HepG2 (cell line): ENCODE measurements around the gene MFSD11. TPM values are rescaled to one million over a fixed set of nuclear protein-coding genes. Genes with fewer than 3 reads are reported as not detected.

Source experiments
- EZH2 ChIP-seq: conservative IDR thresholded peaks from 2 replicates; pipeline ENCODE4 v1.6.1; 2012; ENCODE audit warnings: mild to moderate bottlenecking, low read depth, low read length, moderate library complexity
- GPN1 ChIP-seq: sonication (generic); formaldehyde crosslinking; IDR thresholded peaks from 2 replicates; pipeline ENCODE4 v1.5.1; 2020; ENCODE audit warnings: missing genetic modification reagents, borderline replicate concordance
- HNRNPH1 ChIP-seq: fragments of 200-400 bp; formaldehyde crosslinking; optimal IDR thresholded peaks from 2 replicates; pipeline ENCODE3; 2017; ENCODE audit warnings: mild to moderate bottlenecking, low read depth, low read length
- HOXA3 ChIP-seq: sonication (generic); formaldehyde crosslinking; IDR thresholded peaks from 2 replicates; pipeline ENCODE4 v1.5.0; 2020; ENCODE audit warnings: missing genetic modification reagents
- MED13 ChIP-seq: sonication (generic); formaldehyde crosslinking; IDR thresholded peaks from 2 replicates; pipeline ENCODE4 v1.5.0; 2020; ENCODE audit warnings: missing genetic modification reagents
- MTF2 ChIP-seq: sonication (generic); formaldehyde crosslinking; IDR thresholded peaks from 2 replicates; pipeline ENCODE4 v1.5.0; 2020; ENCODE audit warnings: missing genetic modification reagents, borderline replicate concordance
- NR1H2 ChIP-seq: sonication (generic); formaldehyde crosslinking; IDR thresholded peaks from 2 replicates; pipeline ENCODE4 v1.8.1; 2022; ENCODE audit warnings: low read depth, missing genetic modification reagents, borderline replicate concordance
- PBX3 ChIP-seq: sonication (generic); formaldehyde crosslinking; IDR thresholded peaks from 2 replicates; pipeline ENCODE4 v1.8.1; 2023; ENCODE audit warnings: missing genetic modification reagents, inconsistent platforms, borderline replicate concordance
- POGK ChIP-seq: sonication (generic); formaldehyde crosslinking; conservative IDR thresholded peaks from 2 replicates; pipeline ENCODE4 v1.8.0; 2022; ENCODE audit warnings: mild to moderate bottlenecking, moderate library complexity, missing genetic modification reagents
- RAD51 ChIP-seq: fragments of 450-650 bp; IDR thresholded peaks from 2 replicates; pipeline ENCODE4 v1.6.1; 2016; ENCODE audit warnings: borderline replicate concordance
- SNAPC5 ChIP-seq: sonication (generic); formaldehyde crosslinking; IDR thresholded peaks from 2 replicates; pipeline ENCODE4 v1.8.1; 2023; ENCODE audit warnings: mild to moderate bottlenecking, missing genetic modification reagents, borderline replicate concordance
- SRSF1 ChIP-seq: fragments of 200-400 bp; formaldehyde crosslinking; optimal IDR thresholded peaks from 2 replicates; pipeline ENCODE3; 2017; ENCODE audit warnings: mild to moderate bottlenecking, low read depth, low read length, moderate library complexity
- ZNF280D ChIP-seq: sonication (generic); formaldehyde crosslinking; IDR thresholded peaks from 2 replicates; pipeline ENCODE4 v1.5.1; 2020; ENCODE audit warnings: mild to moderate bottlenecking, missing genetic modification reagents
- ZNF354B ChIP-seq: sonication (generic); formaldehyde crosslinking; IDR thresholded peaks from 2 replicates; pipeline ENCODE4 v1.8.0; 2022; ENCODE audit warnings: mild to moderate bottlenecking, missing genetic modification reagents
- ZNF362 ChIP-seq: sonication (generic); formaldehyde crosslinking; IDR thresholded peaks from 2 replicates; pipeline ENCODE4 v1.4.0; 2020; ENCODE audit warnings: missing genetic modification reagents, mild to moderate bottlenecking, borderline replicate concordance
- ZNF44 ChIP-seq: sonication (generic); formaldehyde crosslinking; IDR thresholded peaks from 2 replicates; pipeline ENCODE4 v1.5.1; 2020; ENCODE audit warnings: mild to moderate bottlenecking, missing genetic modification reagents
- ZNF776 ChIP-seq: sonication (generic); formaldehyde crosslinking; IDR thresholded peaks from 2 replicates; pipeline ENCODE4 v1.4.0; 2020; ENCODE audit warnings: mild to moderate bottlenecking, missing genetic modification reagents
- polyA plus RNA-seq, 8 experiments: library from polyadenylated mRNA; depleted of rRNA in 3 of 8; stranded (reverse) in 7 of 8; unstranded in 1 of 8; fragments of >200 nt; fragmentation: Illumina TruSeq in 4 of 8; extraction: Trizol in 4 of 8; gene quantifications; 2 replicates each; pipeline versions ENCODE4 v1.2.1 to v1.2.3, GENCODE V29; 2011 to 2016; ENCODE audit warnings: low read depth in 4 of 8, missing spikeins in 1 of 8, mixed read lengths in 1 of 8; ENCODE audit not compliant: insufficient read depth in 1 of 8
- total RNA-seq, 5 experiments: library from RNA; depleted of rRNA; stranded (reverse); fragments of >200 nt; fragmentation: Illumina TruSeq; extraction: Trizol; gene quantifications; 2 replicates each; pipeline ENCODE4 v1.2.3, GENCODE V29; 2016; ENCODE audit warnings: low read depth in 1 of 5

Gene MFSD11
- total and polyA plus RNA-seq, 2 of the 13 experiments (the other 11 are each of a cell fraction or from before 2014, with no cell fraction given) = 26.1 to 36.3 TPM

GRCh38 chr17:76700617-76701470 lies 37.1 kb upstream of the MFSD11 start (continued):
- 0 out of 2 replicates have a peak, but pooled peaks have one; percentile 48 for TF ChIP-seq ZNF280D (CRISPR knock-in tag)
- peak; percentile 81; the same call in 1 of the 2 replicates for TF ChIP-seq POGK (CRISPR knock-in tag)
- TF ChIP-seq EZH2 = no peak
- TF ChIP-seq GPN1 (CRISPR knock-in tag) = no peak
- 0 out of 2 replicates have a peak, but pooled peaks have one; percentile 72 for TF ChIP-seq ZNF776 (CRISPR knock-in tag)
- TF ChIP-seq MTF2 (CRISPR knock-in tag) = no peak
- TF ChIP-seq HOXA3 (CRISPR knock-in tag) = peak; percentile 85
- no peak for TF ChIP-seq PBX3 (CRISPR knock-in tag)
- TF ChIP-seq HNRNPH1 = no peak
- TF ChIP-seq ZNF362 = 0 out of 2 replicates have a peak, but pooled peaks have one; percentile 41
- TF ChIP-seq ZNF44 (CRISPR knock-in tag) = peak; percentile 68
- TF ChIP-seq SNAPC5 (CRISPR knock-in tag) = no peak
- TF ChIP-seq MED13 (CRISPR knock-in tag) = no peak
- no peak for TF ChIP-seq ZNF354B (CRISPR knock-in tag)
- no peak for TF ChIP-seq RAD51
- TF ChIP-seq NR1H2 = no peak
- no peak for TF ChIP-seq SRSF1
